Measurements from ENCODE around the gene BAHD1.

DNA sequence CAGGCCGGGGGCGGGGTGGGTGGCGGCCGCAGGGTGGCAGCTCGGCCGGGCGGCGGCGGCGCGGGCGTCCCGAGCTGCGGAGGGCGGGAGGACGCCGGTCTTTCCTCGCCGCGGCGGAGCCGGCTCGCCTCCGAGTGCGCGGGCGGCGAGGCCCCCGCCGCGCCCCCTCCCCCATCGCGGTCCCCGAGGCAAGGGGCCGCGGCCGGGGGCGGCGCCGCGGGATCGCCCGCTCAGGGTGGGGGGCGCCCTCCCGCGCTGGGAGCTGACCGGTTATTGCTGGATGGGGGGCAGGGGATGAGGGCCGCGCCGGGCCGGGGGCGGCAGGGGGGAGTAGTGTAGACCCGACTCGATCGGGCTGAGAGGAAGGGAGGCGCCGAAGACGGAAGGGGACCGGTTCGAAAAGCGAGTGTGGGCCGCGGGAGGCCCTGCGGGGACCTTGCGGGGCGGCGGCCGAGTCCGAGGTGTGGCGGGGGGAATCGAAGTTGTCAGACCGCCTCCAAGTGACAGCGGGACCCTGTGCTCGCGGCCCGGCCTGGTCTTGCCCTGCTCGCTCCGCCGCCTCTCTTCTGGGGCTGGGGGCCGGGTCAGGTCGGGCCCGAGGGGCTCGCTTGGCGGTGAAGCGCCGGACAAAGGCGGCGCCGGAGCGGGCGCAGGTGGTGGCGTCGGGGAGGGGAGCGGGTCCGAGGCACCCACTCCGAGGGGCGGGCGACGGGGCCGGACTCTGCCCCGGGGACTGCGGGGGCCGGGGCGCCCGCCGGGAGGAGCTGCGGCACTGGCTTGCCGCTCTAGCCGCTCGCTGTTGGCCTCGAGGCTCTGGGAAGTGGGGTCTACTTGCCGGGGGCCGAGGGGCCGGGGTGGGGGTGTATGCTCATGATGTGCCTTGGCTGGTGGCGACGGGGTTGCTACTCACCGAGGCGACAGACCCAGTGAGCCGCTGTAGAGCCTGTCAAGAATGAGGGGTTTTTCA lies 1.1 kb downstream of the BAHD1 start:
- TF ChIP-seq, protein P1, sequence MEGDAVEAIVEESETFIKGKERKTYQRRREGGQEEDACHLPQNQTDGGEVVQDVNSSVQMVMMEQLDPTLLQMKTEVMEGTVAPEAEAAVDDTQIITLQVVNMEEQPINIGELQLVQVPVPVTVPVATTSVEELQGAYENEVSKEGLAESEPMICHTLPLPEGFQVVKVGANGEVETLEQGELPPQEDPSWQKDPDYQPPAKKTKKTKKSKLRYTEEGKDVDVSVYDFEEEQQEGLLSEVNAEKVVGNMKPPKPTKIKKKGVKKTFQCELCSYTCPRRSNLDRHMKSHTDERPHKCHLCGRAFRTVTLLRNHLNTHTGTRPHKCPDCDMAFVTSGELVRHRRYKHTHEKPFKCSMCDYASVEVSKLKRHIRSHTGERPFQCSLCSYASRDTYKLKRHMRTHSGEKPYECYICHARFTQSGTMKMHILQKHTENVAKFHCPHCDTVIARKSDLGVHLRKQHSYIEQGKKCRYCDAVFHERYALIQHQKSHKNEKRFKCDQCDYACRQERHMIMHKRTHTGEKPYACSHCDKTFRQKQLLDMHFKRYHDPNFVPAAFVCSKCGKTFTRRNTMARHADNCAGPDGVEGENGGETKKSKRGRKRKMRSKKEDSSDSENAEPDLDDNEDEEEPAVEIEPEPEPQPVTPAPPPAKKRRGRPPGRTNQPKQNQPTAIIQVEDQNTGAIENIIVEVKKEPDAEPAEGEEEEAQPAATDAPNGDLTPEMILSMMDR (IDR thresholded peaks at IDR 0.05): no peak
- no peak for TF ChIP-seq POLR2A (IDR thresholded peaks at IDR 0.05)
- TF ChIP-seq EP300 (IDR thresholded peaks at IDR 0.05): no peak

Data from ovary (tissue), 3 donors.